OCI-LY3 (cell line): ENCODE data around the gene MED9.

Experiments
- CTCF ChIP-seq: fragments of 200-600, 300-600 bp; sonication (generic); IDR thresholded peaks from 2 replicates; pipeline ENCODE4 v1.5.1; 2014; ENCODE audit warnings: antibody characterized with exemption, low read length, low read depth
- EZH2phosphoT487 ChIP-seq: fragments of 200-600 bp; shearing (Covaris generic); IDR thresholded peaks from 2 replicates; pipeline ENCODE4 v1.6.1; 2018; ENCODE audit warnings: antibody characterized with exemption, mixed run types, low read depth

- no peak for TF ChIP-seq CTCF
- TF ChIP-seq EZH2phosphoT487 = no peak
Observed at GRCh38 chr17:17498606-17499301, 22.0 kb downstream of the MED9 start.
